ENCODE results near the gene PMPCA.

PMPCA gene

GRCh38 chr9:136465500-136466154, 55.2 kb downstream of the PMPCA start:
- Histone ChIP-seq H3K4me3 (ENCODE audit: low read depth, low read length) (no peak overlapping the region), H3K36me3 (replicated peaks) (peaks cover 93% of the 10 kb centered on the region), H3K27me3 (replicated peaks) (no peaks in the 10 kb centered on the region), H3K27ac (no peak overlapping the region)
- in situ Hi-C loops (cut with HindIII; ENCODE audit: low pct_ligation_motif_present, low sequenced_read_pairs), result no loop called here
- TF ChIP-seq CTCF (IDR thresholded peaks at IDR 0.05; ENCODE audit: low read depth, low read length, missing control alignments), result no peak
- no peak for DNase-seq

GRCh38 chr9:136466155-136466541, 55.7 kb downstream of the PMPCA start:
- Histone ChIP-seq H3K27ac (no peak overlapping the region), H3K4me3 (ENCODE audit: low read depth, low read length) (no peak overlapping the region), H3K27me3 (replicated peaks) (no peaks in the 10 kb centered on the region), H3K36me3 (replicated peaks) (peaks cover 93% of the 10 kb centered on the region)
- in situ Hi-C loops (cut with HindIII; ENCODE audit: low pct_ligation_motif_present, low sequenced_read_pairs), result no loop called here
- TF ChIP-seq CTCF (IDR thresholded peaks at IDR 0.05; ENCODE audit: low read depth, low read length, missing control alignments), result no peak
- DNase-seq, result no peak

- Histone ChIP-seq H3K27ac (no peak overlapping the region), H3K27me3 (replicated peaks) (no peaks in the 10 kb centered on the region), H3K36me3 (replicated peaks) (peaks cover 92% of the 10 kb centered on the region), H3K4me3 (ENCODE audit: low read depth, low read length) (no peak overlapping the region)
- DNase-seq, result no peak
- in situ Hi-C loops (cut with HindIII; ENCODE audit: low pct_ligation_motif_present, low sequenced_read_pairs), result no loop called here
- TF ChIP-seq CTCF (IDR thresholded peaks at IDR 0.05; ENCODE audit: low read depth, low read length, missing control alignments), result no peak
These were observed 57.3 kb downstream of the PMPCA start for GRCh38 chr9:136467766-136468165.

- Histone ChIP-seq H3K36me3 (replicated peaks) (peaks cover 92% of the 10 kb centered on the region), H3K4me3 (ENCODE audit: low read depth, low read length) (no peak overlapping the region), H3K27me3 (replicated peaks) (no peaks in the 10 kb centered on the region), H3K27ac (no peak overlapping the region)
- in situ Hi-C loops (cut with HindIII; ENCODE audit: low pct_ligation_motif_present, low sequenced_read_pairs), result no loop called here
- no peak for TF ChIP-seq CTCF (IDR thresholded peaks at IDR 0.05; ENCODE audit: low read depth, low read length, missing control alignments)
- no peak for DNase-seq
These were observed 59.9 kb downstream of the PMPCA start for GRCh38 chr9:136470356-136470755.

- in situ Hi-C loops (cut with HindIII; ENCODE audit: low pct_ligation_motif_present, low sequenced_read_pairs), result no loop called here
- DNase-seq, result no peak
- Histone ChIP-seq H3K4me3 (ENCODE audit: low read depth, low read length) (no peak overlapping the region), H3K27me3 (replicated peaks) (no peaks in the 10 kb centered on the region), H3K36me3 (replicated peaks) (peaks cover 92% of the 10 kb centered on the region), H3K27ac (no peak overlapping the region)
- no peak for TF ChIP-seq CTCF (IDR thresholded peaks at IDR 0.05; ENCODE audit: low read depth, low read length, missing control alignments)
These were observed 60.5 kb downstream of the PMPCA start for GRCh38 chr9:136470792-136471469.
